Smooth muscle cell of the brain vasculature (primary cell): ENCODE results near the gene PDE11A.
"Not testable (repeated sequence)": the region's sequence is repeated elsewhere in the genome, so short reads cannot be mapped to it uniquely, and the experiment has no call there.

ENCODE experiments used
- DNase-seq: peaks from one replicate; pipeline ENCODE4 v3.0.0-alpha.2; 2012; ENCODE audit warnings: low read depth, low spot score

Gene PDE11A

DNA sequence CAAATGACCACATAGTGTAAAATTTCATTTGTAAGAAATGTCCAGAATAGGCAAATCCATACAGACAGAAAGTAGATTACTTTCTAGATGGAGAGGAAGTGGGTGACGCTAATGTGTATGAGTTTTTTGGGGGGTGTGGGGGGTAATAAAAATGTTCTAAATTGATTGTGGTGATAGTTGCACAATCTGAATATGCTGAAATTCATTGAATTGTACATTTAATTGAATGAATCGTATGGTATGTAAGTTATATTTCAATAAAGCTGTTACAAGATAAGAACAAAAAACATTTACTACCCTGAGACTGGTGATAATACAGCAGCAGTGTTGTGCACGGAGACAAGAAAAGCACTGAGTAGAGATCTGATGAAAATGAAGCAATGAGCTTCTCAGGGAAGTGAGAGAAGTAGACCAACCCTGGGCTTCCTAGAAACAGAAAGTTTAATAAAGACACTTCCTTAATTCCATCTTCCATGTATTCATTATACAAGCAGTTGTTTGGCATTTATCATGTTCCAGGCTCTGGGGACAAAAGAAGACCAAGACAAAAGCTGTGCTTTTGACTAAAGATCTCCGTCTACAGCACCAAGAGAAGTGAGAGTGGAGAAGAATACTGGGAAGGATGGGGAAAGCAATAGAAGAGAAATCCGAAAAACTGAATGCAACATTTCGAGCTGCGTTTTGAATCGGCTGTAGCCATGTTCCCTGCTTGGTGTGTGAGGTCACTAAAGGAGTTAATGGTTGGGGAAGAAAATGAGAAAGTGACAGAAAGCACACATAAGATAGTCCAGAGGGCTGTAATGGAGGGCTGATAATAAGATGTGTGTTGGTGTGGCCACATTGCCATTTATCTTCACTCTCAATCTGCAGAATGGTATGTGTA, 1.8 kb upstream of the PDE11A start:
- DNase-seq: no peak

DNA sequence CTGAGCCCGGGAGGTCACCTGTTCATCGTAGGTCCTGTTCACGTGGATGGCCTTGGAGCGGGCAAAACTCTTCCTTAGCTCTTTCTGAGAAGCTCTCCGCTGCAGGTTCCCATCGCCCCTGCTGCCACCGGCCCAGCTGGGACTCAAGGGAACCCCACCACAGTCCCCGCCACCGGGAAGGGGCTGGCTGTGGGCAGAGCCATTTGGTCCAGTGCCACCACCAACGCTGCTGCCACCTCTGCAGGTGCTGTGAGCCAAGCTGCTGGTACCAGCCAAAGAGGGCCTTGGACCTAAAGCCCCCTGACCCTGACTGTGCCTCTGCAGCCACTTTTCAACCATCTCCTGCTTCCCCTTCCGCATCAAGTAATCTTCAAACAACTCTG, 586 bp downstream of the PDE11A start:
- DNase-seq: no peak

DNA sequence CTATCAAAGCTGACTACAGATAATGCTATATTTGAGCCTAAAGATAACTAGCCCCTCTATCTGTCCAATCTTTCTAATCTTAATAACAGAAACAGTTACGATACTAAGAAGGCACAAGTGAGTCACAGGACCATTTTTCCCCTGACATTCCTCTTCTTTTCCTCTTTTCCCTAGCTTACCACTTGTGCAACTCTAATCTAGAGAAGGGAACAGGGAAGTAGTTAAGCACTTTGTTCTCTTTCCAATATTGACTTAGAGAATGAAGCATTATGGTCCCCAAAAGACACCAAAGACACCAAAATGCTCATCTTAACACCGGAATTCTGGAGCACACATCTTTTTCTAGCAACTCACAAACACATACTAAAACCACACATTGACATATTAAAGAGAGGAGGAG, 1.8 kb downstream of the PDE11A start:
- DNase-seq: no peak

DNA sequence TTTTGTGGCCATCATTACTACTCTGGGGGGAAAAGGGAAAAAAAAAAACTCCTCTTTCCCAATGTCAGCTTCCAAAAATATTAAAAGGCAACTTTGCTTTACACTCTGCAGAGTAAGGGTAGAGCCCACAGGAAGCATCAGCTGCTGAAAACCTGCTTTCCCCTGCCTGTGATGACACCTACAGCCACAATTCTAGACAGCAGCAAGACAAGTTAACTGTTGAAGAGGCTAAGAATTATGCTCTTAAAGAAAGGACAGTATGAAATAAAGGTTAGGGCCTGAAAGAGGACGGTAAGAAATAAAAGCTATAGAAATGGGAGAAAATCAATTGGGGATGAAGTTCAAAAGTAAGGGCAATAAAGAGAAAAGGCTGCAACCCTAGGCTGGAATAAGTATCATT, 3.0 kb downstream of the PDE11A start:
- DNase-seq: no peak

DNA sequence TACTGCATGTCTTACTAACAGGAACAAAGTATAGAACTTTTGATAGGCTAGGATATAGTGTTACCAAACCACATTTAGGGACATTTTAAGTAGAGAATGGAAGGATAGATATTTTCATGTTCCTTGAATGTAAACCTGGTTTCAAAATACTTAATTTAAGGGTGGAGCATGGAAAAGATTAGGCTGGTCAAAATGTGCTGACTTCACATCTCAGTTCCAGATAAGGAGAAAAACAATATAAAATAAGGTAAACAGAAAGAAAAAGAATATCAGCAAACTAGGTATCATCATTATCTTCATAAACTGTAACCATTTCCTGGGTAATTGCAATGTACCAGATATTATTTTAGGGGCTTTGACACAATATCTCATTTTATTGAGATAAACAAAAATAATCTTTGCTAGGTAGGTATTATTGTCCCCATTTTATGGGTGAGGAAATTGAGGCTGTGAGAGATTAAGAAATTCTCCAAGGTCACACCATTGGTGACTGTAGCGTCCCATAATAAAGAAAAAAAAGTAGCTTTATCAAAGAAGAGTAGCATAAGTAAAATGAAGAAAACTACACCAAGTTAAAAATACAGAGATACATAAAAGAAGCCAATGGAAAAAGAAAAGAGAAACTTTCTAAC, 3.6 kb downstream of the PDE11A start:
- DNase-seq: no peak

DNA sequence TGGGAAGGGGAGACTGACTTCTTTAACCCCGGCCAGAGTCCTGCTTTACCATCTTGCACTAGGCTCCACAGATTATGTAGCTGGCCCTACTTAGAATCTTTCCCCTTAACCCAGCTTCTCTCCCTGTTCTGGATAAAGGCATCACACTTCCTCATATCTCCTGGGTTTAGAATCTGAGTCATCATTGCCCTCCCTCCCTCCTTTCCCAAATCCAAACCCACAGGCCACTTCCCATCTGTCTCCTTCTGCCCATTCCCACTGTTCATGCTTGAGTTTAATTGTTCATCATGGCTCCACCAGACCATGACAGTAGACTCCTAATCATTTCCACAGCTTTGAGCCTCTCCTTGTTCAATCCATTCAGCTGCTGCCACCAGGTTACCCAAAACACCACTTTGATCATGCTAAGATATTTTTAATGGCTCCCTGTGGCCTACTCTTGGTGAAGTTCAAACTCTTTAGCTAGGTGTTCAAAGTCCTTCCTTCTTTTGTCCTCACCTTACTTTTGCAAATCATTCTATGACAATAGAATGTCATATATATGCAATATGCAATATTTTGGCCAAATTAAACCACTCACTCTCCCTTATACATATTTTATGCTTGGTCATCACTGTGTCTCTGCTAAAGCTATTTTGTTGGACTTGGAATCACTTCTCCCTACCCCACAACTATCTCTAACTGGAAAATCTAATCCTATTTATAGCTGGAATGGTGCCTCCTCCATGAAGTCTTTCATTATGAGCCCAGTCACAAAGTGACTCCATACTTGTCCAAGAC, 5.5 kb downstream of the PDE11A start:
- no peak for DNase-seq

DNA sequence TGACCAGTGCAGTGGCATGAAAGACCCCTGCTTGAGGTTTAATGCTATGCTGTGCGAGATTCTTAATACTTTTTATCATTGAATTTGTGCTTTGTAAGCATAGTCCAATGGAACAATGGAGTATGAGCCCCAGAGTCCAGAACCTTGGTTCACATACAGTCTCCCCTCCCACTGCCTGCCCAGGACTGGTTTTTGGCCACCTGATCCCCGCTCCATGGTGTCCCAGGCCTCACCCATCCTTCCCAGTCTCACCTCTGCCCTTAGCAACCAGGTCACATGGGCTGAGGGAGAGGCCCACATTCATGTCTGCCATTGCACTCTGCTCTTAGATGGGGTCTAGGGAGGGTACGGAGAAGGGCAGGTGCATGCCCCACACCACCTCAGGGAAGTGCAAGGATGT, 6.3 kb downstream of the PDE11A start:
- no peak for DNase-seq

DNA sequence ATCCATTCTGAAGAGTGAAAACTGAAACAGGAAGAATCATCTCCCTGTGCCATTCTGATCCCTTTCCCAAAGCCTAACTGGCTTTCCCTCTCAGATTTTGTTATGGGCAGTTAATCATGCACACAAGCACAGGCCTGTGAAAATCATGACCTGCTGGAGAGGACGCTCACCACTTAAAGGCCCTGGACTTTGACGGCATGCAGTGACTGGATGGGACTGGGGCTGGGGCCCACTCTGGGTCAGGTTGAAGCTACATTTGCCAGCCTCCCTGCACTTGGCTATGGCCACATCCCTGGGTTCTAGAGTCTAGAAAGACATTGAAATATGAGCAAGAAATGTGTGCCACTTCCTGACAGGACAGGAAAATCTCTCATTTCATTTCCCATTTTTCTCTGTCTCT, 12.9 kb downstream of the PDE11A start:
- DNase-seq: no peak

DNA sequence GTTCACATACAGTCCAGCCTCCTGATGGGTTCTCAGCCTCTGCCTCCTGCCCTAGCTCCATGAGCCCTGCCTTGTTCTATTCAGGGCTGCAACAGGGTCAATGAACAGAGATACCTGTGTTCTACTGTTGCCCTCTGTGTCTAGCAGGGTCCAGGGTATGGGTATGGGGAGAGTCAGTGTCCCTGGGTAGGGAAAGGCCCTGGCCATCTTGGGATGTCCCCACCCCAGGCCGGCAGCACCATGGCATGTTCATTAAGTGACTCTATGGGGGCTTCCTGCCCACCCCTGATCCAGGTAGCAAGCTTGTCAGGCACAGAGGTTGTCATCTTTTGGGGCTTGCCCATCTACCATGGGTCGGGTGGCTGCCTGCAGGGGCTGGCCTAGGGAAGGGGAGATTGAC, 13.5 kb downstream of the PDE11A start:
- no peak for DNase-seq

DNA sequence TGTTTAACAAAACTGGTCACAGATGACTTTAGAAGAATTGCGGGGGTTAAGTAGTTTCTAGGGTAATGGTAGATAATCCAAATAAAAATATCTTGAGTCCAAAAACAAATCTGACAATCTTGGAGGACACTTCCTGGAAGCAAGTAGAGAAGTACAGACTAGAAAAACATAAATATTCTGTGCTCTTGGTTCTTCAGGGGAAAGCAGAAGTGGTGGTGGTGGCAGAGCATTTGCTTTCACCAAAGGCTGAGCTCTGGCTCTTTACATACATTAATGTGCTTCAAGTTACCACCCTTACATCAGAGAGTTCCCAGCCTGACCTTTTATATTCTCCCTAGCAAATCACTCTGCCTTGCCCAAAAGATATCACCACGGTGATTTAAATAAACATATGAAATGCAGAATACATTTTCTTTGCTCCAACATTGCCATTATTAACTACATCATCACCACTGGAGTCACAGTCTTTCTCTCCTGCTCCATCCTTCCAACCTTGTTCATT, 15.3 kb downstream of the PDE11A start:
- DNase-seq: no peak

DNA sequence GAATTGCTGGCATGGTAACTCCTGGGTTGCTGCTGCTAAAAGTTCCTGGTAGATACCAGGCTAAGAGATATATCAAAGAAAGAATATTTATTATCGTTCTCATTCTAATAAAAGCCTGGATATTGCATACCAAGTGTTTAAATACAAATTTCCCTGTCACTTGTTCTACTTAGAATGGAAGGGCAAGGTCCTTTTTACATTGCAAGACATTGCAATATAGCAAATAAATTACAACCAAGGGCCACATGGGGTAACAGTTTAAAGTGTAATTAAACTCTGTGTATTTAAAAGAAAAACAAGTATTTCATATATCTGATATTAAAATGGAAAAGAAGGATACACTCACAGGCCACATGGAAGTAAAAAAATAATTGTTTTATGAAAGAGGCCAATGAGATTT, 16.2 kb downstream of the PDE11A start:
- no peak for DNase-seq

DNA sequence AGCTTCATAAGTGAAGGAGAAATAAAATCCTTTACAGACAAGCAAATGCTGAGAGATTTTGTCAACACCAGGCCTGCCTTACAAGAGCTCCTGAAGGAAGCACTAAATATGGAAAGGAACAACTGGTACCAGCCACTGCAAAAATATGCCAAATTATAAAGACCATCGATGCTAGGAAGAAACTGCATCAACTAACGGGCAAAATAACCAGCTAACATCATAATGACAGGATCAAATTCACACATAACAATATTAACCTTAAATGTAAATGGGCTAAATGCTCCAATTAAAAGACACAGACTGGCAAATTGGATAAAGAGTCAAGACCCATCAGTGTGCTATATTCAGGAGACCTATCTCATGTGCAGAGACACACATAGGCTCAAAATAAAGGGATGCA, 21.3 kb downstream of the PDE11A start:
- DNase-seq: not testable (repeated sequence)

DNA sequence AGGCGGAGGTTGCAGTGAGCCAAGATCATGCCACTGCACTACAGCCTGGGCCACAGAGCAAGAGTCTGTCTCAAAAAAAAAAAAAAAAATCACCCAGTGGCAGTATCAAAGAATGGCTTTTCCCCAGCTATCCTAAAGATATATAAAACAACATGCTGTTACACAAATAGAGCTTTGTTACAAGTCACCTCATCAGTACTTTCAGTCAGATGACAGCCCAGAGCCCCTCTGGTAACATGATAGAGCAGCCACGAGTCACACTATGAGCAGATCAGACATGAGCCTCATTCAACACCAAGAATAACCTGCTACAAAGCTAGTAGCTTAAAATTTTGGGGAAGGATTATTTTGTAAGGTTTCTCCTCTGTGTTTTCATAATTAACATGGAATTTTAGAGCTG, 25.2 kb downstream of the PDE11A start:
- DNase-seq: no peak

DNA sequence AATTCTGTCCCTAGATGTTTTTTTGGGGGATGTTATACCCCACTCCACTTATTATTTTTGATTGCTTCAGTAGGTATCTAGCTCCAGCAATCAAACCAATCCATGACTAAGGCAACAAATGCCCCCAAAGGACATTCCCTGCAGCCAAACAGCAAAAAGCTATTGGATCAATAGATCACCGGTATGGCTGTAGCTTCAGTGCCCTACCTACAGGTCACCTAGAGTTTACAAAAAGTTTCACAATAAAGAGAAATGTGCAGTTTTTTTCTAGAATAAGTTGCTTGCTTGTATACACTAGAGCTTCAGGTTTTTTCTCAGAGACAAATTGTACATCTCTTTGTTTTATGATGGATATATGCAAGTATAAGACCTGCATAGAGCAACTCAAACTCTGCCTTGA, 27.7 kb downstream of the PDE11A start:
- DNase-seq: no peak

DNA sequence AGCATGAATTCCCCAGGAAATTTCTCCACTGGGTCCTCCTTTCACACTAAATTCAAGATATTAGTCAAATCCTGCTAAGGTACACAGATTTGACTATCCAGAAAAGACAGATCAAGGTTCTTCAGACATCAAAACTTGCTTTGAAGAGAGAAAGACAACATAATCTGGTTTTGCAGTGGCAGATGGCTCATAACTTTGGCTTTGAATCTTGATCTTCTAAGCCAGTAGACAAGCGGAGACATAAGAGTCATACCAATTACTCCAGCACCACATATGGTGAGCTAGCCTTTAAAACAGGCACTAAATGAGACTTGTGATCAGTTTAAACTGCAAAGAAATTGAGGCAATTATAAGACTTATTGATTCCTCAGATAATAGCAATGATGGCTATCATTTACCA, 29.3 kb downstream of the PDE11A start:
- no peak for DNase-seq

DNA sequence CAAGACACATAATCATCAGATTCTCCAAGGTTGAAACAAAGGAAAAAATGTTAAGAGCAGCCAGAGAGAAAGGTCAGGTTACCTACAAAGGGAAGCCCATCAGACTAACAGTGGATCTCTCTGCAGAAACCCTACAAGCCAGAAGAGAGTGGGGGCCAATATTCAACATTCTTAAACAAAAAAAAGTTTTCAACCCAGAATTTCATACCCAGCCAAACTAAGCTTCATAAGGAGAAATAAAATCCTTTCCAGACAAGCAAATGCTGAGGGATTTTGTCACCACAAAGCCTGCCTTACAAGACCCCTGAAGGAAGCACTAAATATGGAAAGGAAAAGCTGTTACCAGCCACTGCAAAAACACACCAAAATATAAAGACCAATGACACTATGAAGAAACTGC, 39.0 kb downstream of the PDE11A start:
- DNase-seq: not testable (repeated sequence)

DNA sequence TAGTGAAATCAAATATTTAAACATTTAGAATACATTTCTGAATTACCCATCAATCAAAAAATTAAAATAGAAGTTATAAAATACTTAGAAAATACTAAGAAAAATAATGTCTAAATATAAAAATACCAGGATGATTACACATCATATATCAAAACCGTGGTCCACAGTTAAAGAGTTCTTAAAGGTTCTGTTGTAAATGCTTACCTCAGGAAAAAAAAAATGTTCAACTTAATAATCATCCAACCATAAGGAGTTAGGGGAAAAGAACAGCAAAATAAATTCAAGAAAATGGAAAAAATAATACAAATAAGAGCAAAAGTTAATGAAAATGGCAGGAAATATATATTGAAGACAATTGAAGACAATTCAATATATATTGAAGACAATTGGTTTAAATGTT, 43.2 kb downstream of the PDE11A start:
- DNase-seq: no peak

DNA sequence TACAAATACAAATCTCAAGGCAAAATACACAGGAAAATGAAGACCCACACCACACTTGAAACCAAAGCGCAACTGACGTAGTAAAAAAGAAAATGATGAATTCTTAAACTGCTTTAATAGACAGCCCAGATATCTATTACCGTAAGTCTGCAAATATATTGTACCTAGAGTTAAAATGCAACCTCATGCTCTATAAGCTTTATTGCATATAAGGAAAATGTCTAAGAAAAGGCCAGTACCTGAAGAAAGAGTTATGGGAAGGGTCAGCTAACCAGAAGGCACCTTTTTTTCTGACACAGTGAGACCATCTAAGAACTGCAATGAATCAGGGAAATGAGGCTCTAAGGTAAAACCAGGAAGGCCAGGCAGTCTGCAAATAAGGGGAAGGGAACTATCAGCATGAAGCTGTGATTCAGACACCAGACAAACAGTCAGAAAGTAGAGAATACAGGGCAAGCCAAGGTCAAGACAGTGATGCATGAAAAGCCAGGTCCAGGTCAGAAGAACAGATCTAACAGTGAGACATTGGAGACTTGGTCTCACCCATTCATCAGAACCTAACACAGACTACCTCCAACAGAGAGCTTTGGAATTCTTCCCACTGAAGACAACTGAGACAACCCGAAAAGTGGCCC, 46.9 kb downstream of the PDE11A start:
- no peak for DNase-seq

DNA sequence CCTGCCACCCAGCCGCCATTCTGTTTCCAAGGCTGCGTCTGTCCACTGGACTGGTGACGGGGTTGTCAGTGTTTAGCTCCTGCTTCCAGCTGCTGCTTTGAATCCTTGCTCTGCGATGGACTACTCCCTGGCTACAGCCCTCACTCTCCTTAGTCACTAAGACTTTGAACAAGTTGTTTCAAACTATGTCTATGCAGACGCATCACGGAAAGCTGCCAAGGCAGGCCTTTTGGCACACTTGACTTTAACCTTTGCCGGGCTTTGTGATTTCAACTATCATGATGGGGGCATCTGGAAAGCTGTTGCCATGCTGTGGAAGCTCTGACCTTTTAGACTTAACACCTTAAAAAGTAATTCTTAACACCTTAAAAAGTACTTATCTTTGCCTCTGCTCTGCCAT, 54.4 kb downstream of the PDE11A start:
- no peak for DNase-seq

DNA sequence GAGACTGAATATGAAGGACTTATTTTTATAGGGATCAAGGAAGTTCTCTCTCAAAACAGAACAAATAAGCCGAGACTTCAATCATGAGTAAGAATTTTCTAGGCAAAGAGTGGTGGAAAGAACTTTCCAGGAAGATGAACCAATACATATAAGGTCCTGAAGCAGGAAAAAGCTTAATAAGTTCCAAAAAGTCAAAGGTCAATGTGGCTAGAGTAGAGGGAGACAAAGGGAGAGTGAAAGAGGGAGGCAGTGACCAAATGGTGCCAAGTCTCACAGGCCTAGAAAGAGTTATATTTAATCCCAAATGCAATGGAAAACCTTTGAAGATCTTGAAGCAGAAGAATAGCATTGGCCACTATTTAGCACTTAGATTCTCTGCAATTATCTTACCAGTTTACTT, 56.0 kb downstream of the PDE11A start:
- DNase-seq: no peak

DNA sequence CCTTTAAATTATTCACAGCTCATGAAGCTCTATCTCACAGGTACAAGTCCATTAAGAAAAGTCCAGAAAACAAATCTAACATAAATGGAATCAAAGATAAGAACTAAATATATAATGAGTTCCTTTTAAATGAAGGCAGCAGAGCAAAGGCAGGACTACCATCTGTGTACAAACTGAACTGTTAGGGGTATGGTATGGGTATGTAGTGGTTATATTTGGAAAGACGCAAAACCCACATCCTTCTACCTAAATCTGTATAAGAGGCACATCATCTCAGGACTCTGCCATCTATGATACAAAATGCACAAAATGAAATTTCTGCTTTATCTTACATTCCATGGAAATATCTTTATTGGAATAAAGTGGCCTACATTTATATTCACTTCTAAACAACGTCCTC, 59.9 kb downstream of the PDE11A start:
- no peak for DNase-seq

DNA sequence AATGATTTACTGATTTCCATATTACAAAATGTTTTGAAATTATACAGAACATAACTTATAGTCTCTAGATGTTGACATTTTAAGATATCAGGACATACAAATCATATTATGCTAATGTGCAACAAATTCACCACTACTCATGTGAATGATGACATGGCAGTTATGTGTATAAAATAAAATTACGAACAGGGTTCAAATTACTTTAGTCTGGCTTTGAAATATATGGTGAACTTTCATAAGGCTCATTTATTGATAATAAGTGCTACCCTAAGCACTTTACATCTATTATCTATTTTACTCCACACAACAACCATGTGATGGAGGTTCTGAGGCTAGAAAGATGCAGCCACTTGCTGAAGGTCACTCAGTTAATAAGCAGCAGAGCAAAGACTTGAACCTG, 62.8 kb downstream of the PDE11A start:
- DNase-seq: no peak
